Ascending aorta (tissue), 2 donors: ENCODE results near the gene ABHD5. TPM values are rescaled to one million over a fixed set of nuclear protein-coding genes. Genes with fewer than 3 reads are reported as not detected.

Experiments
- DNase-seq, 2 donors: peaks; one replicate each; pipeline ENCODE4 v3.0.0-alpha.2; 2019; ENCODE audit warnings: low spot score in 2 of 2
- H3K27ac ChIP-seq, 2 donors: fragments of 200-600 bp; sonication (generic); one replicate each; pipeline ENCODE4 v1.5.1; 2016 to 2017; ENCODE audit warnings: mild to moderate bottlenecking in 1 of 2
- H3K27me3 ChIP-seq: fragments of 200-600 bp; sonication (generic); one replicate; pipeline ENCODE4 v1.5.1; 2017
- H3K36me3 ChIP-seq, 2 donors: fragments of 200-600 bp; sonication (generic); one replicate each; pipeline ENCODE4 v1.5.1; 2016
- H3K4me1 ChIP-seq, 2 donors: fragments of 200-600 bp; sonication (generic); one replicate each; pipeline ENCODE4 v1.5.1; 2016 to 2017; ENCODE audit warnings: mild to moderate bottlenecking in 1 of 2
- H3K4me3 ChIP-seq, 2 donors: fragments of 200-600 bp; sonication (generic); one replicate each; pipeline ENCODE4 v1.5.1; 2016 to 2017; ENCODE audit warnings: mild to moderate bottlenecking in 1 of 2
- H3K9me3 ChIP-seq, 2 donors: fragments of 200-600 bp; sonication (generic); one replicate each; pipeline ENCODE4 v1.5.1; 2016
- intact Hi-C: fragments of 100-400 bp; cut with DNase I; formaldehyde crosslinking; loops from one replicate; pipeline ENCODE4 v1.15.1; 2023
- total RNA-seq: library from RNA; depleted of rRNA; stranded (reverse); fragments of >200 nt; gene quantifications from one replicate; pipeline ENCODE4 v1.1.0, GENCODE V29; 2016
- TF ChIP-seq, protein P1 (sequence below), 3 experiments: fragments of 200-600 bp in 2 of 3; fragments of 450-650 bp in 1 of 3; sonication (generic) in 2 of 3; IDR thresholded peaks; one replicate each; pipeline ENCODE4 v1.5.1; 2016 to 2019; ENCODE audit warnings: antibody characterized with exemption in 3 of 3, mild to moderate bottlenecking in 1 of 3, moderate library complexity in 1 of 3

The ABHD5 gene
- total RNA-seq, result 5.3 TPM

DNA sequence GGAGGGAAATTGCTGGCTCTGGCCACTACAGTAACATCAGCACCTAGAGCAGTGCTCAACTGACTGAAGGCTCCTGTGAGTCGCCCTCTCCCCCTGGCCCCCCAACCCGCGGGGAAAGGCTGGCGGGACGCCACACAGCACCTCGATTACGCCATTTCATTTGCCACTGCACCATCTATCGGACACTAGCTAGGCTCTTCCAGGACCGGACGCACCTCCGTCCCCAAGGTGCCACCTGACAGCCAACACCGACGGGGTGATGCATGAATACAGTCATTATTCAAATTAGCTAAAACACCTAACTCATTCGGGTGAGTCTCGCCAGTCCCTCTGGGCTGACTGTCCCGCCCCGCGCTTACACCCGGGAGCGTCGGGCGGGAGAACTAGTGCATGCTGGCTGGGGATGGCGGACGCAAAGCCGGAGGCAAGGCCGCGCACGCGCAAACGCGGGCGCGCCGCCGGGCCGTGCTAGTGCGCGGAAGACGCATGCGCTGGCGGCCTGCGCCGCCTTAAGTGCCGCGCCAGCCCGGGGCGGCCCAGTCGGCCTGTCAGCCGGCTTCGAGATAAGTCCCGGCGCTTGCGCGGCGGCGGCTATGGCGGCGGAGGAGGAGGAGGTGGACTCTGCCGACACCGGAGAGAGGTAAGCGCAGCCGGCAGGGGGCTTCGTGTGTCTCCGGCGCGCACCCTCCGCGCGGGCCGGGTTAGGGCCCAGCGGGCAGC is at the start of gene ABHD5:
Gene ABHD5 (plus strand): TSS at position 539 of the 720 bp plus-strand sequence. CDS start 55 bp downstream, at position 594.
- TF ChIP-seq, protein P1, sequence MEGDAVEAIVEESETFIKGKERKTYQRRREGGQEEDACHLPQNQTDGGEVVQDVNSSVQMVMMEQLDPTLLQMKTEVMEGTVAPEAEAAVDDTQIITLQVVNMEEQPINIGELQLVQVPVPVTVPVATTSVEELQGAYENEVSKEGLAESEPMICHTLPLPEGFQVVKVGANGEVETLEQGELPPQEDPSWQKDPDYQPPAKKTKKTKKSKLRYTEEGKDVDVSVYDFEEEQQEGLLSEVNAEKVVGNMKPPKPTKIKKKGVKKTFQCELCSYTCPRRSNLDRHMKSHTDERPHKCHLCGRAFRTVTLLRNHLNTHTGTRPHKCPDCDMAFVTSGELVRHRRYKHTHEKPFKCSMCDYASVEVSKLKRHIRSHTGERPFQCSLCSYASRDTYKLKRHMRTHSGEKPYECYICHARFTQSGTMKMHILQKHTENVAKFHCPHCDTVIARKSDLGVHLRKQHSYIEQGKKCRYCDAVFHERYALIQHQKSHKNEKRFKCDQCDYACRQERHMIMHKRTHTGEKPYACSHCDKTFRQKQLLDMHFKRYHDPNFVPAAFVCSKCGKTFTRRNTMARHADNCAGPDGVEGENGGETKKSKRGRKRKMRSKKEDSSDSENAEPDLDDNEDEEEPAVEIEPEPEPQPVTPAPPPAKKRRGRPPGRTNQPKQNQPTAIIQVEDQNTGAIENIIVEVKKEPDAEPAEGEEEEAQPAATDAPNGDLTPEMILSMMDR (IDR thresholded peaks at IDR 0.05), result peak in 1 of 3 experiments; percentile 28
- Histone ChIP-seq H3K4me3 (peak within 1 kb of the TSS; percentile 81 to 96), H3K27ac (peak within 1 kb of the TSS; percentile 89 to 94), H3K9me3 (no peaks in the 10 kb centered on the region), H3K36me3 (no peaks in the 10 kb centered on the region), H3K27me3 (no peaks in the 10 kb centered on the region), H3K4me1 (peaks cover 0 to 11% of the 10 kb centered on the region in 2 donors)
- intact Hi-C loops, result loop anchor here (1.0 to 10.0 kb wide), 5 partner anchors 32 to 146 kb away; partner anchors contain the start of gene ANO10
- peak; percentile 55 to 92 for DNase-seq

DNA sequence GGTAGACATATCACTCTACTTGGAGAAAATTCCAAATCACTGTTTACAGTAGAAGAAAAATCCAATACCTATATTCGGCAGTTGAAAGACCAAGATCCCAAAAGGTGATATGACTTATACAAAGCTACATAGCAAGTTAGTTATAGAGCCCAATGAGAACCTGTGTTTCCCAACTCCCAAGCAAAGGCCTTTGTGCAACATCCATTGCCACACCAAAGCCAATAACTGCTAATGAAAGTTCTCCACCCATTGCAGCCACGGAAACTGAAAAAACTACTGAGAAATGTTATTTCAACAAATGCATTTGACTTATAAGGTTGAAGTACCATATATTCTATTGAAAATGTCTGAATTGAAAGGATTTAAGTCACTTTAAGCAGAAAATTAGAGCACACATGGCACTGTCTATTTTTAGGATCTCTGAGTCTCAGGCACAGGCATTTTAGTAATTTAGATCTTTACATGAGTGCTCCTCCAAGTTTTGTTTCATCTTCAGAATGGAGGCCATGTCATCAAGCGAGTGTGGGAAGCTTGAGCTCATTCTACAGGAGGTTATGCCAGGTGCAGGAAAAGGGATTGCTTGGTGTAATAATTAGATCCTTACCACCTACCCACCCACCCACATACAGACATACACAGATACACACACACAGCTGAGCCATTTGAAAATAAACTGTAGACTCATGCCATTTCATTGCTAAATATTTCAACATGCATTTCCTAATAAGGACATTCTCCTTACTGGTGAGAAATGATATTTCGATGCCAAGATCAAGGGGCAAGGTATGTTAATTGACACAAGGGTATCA is 49.2 kb upstream of the ABHD5 start:
- Histone ChIP-seq H3K36me3 (no peaks in the 10 kb centered on the region), H3K27me3 (no peaks in the 10 kb centered on the region), H3K9me3 (no peaks in the 10 kb centered on the region), H3K4me3 (no peak overlapping the region), H3K27ac (no peak overlapping the region), H3K4me1 (peaks cover 0 to 8% of the 10 kb centered on the region in 2 donors)
- TF ChIP-seq, protein P1 (IDR thresholded peaks at IDR 0.05), result no peak
- DNase-seq, result no peak
- intact Hi-C loops, result no loop called here

DNA sequence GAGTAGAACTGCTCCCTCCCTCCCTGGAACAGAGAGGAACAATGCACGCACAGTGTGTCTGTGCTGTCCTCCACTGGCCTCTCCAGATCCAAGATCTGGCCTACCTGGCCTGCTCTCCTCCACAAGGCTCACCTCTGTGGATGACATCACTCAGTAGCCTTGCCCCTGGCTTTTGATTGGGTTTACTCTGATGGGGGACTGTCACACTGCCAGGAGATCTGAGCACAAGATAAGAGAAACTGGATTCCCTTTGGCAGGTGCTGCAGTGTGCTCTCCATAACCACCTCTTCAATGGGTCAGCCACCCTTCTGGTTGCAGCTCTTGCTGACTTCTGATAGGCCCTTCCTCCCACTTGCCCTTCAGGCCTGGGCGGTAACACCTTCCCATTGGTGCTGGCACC is 46.3 kb upstream of the ABHD5 start:
- TF ChIP-seq, protein P1 (IDR thresholded peaks at IDR 0.05), result no peak
- no peak overlapping the region for H3K27ac ChIP-seq
- no peaks in the 10 kb centered on the region for H3K36me3 ChIP-seq
- no peaks in the 10 kb centered on the region for H3K27me3 ChIP-seq
- no peaks in the 10 kb centered on the region for H3K9me3 ChIP-seq
- no peak overlapping the region for H3K4me3 ChIP-seq
- no peak for DNase-seq
- H3K4me1 ChIP-seq, result peaks cover 0 to 8% of the 10 kb centered on the region in 2 donors
- intact Hi-C loops, result no loop called here

DNA sequence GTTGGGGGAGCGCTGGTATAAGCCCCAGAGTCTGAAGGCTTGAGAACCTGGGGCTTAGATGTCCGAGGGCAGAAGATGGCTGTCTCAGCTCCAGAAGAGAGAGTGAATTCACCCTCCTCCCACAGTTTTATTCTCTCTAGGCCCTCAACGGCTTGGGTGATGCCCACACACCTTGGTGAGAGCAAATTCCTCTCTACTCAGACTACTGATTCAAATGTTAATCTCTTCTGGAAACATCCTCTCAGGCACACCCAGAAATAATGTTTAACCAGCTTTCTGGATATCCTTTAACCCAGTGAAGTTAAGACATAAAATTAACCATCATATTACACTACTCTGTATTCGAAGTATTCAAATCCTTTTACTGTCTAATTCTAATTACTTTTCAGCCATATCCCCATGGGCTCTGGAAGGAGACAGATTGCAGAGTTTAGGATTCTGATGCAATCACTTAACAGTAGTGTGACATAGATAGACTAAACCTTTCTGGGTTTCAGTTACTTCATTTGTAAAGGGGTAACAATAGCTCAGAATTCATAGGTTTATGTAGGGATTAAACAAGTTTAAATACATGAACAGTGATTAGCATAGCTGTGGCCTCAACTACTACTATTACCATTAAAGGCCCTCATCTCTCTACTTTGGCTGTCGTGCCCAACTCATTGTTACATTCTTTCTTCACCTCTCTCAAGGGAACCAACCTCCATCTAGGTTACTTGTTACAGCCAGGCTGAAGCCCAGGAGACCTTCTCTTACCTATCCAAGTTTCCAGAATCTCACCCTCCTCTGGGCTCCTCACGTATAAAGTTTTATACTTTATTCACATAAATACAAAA is 43.2 kb upstream of the ABHD5 start:
- H3K4me3 ChIP-seq, result no peak overlapping the region
- no peaks in the 10 kb centered on the region for H3K9me3 ChIP-seq
- no peaks in the 10 kb centered on the region for H3K27me3 ChIP-seq
- TF ChIP-seq, protein P1 (IDR thresholded peaks at IDR 0.05), result no peak
- peak overlapping the region; percentile 56 to 64 for H3K27ac ChIP-seq
- no peak for DNase-seq
- intact Hi-C loops, result no loop called here
- H3K4me1 ChIP-seq, result no peaks in the 10 kb centered on the region
- no peaks in the 10 kb centered on the region for H3K36me3 ChIP-seq

DNA sequence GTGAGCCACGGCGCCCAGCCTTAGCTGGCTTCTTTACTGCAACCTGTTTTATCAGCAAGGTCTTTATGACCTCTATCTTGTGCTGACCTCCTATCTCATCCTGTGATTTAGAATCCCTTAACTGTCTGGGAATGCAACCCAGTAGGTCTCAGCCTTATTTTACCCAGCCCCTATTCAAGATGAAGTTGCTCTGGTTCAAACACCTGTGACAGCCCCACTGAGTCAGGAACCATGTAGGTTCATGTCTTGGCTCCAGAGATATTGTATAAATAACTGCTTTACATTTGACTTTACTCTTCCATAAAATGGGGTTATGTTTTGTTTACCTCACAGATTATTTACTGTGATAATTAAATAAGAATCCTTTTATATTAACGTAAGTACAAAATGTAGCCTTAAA is 41.8 kb upstream of the ABHD5 start:
- no peak for DNase-seq
- no peak overlapping the region for H3K27ac ChIP-seq
- intact Hi-C loops, result no loop called here
- TF ChIP-seq, protein P1 (IDR thresholded peaks at IDR 0.05), result no peak
- no peaks in the 10 kb centered on the region for H3K9me3 ChIP-seq
- no peaks in the 10 kb centered on the region for H3K36me3 ChIP-seq
- H3K4me1 ChIP-seq, result no peaks in the 10 kb centered on the region
- no peak overlapping the region for H3K4me3 ChIP-seq
- no peaks in the 10 kb centered on the region for H3K27me3 ChIP-seq
